OCI-LY7 (cell line): Measurements from ENCODE around the gene HDAC4. TPM values are rescaled to one million over a fixed set of nuclear protein-coding genes. Genes with fewer than 3 reads are reported as not detected.

Experiments
- BruUV-seq: library from RNA; stranded (reverse); fragments of 400-500 nt; replicated peaks from 2 replicates; lab custom pipeline; 2021; lab: Mats Ljungman, UMichigan
- CTCF ChIA-PET: fragments of 300-600 bp; sonication (Branson Sonifier 250); formaldehyde crosslinking; loops from one replicate; lab custom pipeline; 2022; ENCODE audit warnings: antibody characterized with exemption; ENCODE audit not compliant: unreplicated experiment; lab: Charles Lee
- POLR2A ChIA-PET: fragments of 300-600 bp; sonication (Branson Sonifier 250); formaldehyde crosslinking; loops from one replicate; lab custom pipeline; 2022; ENCODE audit warnings: antibody characterized with exemption; lab: Charles Lee
- DNase-seq: peaks from one replicate; pipeline ENCODE4 v3.0.0-alpha.2; 2015; ENCODE audit warnings: low spot score
- H2AFZ ChIP-seq: fragments of 200-600 bp; sonication (generic), shearing (Covaris generic); 2 replicates; pipeline ENCODE4 v1.6.1; 2014; ENCODE audit warnings: mild to moderate bottlenecking, antibody characterized with exemption, low read length, moderate library complexity
- H3K27ac ChIP-seq: fragments of 200-600 bp; sonication (generic); 2 replicates; pipeline ENCODE4 v1.5.1; 2014; ENCODE audit warnings: mixed run types, low read depth, mild to moderate bottlenecking, moderate library complexity, low read length, inconsistent platforms; ENCODE audit not compliant: poor library complexity, severe bottlenecking
- H3K36me3 ChIP-seq: fragments of 200-600 bp; sonication (generic); 2 replicates; pipeline ENCODE4 v1.6.1; 2014; ENCODE audit warnings: mild to moderate bottlenecking, antibody characterized with exemption, low read length, moderate library complexity, mixed read lengths; ENCODE audit not compliant: insufficient read depth
- H3K4me1 ChIP-seq: fragments of 200-600 bp; sonication (generic); 2 replicates; pipeline ENCODE4 v1.5.1; 2014; ENCODE audit warnings: mild to moderate bottlenecking, low read length; ENCODE audit not compliant: insufficient read depth, poor library complexity, severe bottlenecking
- H3K4me2 ChIP-seq: fragments of 200-600 bp; sonication (generic); 2 replicates; pipeline ENCODE4 v1.6.1; 2014; ENCODE audit warnings: mild to moderate bottlenecking, low read length
- H3K4me3 ChIP-seq: fragments of 200-600 bp; sonication (generic); 2 replicates; pipeline ENCODE4 v1.5.1; 2014; ENCODE audit warnings: mild to moderate bottlenecking, low read depth, low read length; ENCODE audit not compliant: poor library complexity, severe bottlenecking
- H3K79me2 ChIP-seq: fragments of 200-600 bp; sonication (generic); 2 replicates; pipeline ENCODE4 v1.6.1; 2016; ENCODE audit warnings: low read depth, mild to moderate bottlenecking, low read length, moderate library complexity, mixed read lengths; ENCODE audit not compliant: insufficient read depth
- H3K9me2 ChIP-seq: fragments of 200-600 bp; sonication (generic); 2 replicates; pipeline ENCODE4 v1.6.1; 2016; ENCODE audit warnings: mild to moderate bottlenecking, low read length, mixed read lengths; ENCODE audit not compliant: insufficient read depth
- H3K9me3 ChIP-seq: fragments of 200-600 bp; sonication (generic); 2 replicates; pipeline ENCODE4 v1.6.1; 2014; ENCODE audit warnings: mild to moderate bottlenecking, mixed run types, low read length, mixed read lengths
- H4K20me1 ChIP-seq: fragments of 200-600 bp; sonication (generic); 2 replicates; pipeline ENCODE4 v1.6.1; 2014; ENCODE audit warnings: mild to moderate bottlenecking, antibody characterized with exemption, low read length, moderate library complexity, mixed read lengths; ENCODE audit not compliant: insufficient read depth
- EZH2phosphoT487 ChIP-seq: fragments of 200-600 bp; sonication (generic); IDR thresholded peaks from 2 replicates; pipeline ENCODE4 v1.6.1; 2018; ENCODE audit warnings: low read depth, borderline replicate concordance, mild to moderate bottlenecking, mixed run types, antibody characterized with exemption, low read length, moderate library complexity, mixed read lengths
- intact Hi-C: fragments of 100-400 bp; cut with micrococcal nuclease; formaldehyde crosslinking; loops from one replicate; pipeline ENCODE4 v1.10.0; 2022; ENCODE audit not compliant: unreplicated experiment
- total RNA-seq, 2 experiments: library from RNA; depleted of rRNA in 1 of 2; stranded (reverse); fragments of >200 nt in 1 of 2; shearing (Covaris generic) in 1 of 2; gene quantifications; 2 replicates each; pipeline ENCODE4 v1.2.3, GENCODE V29; 2014 to 2022
- TF ChIP-seq, protein P1 (sequence below): fragments of 200-600 bp; sonication (generic); conservative IDR thresholded peaks from 2 replicates; pipeline ENCODE4 v1.5.1; 2014; ENCODE audit warnings: mild to moderate bottlenecking, antibody characterized with exemption, low read length, moderate library complexity, mixed read lengths

HDAC4 gene
- total RNA-seq, 2 experiments from 2014 or later = 10.2 to 20.6 TPM

DNA sequence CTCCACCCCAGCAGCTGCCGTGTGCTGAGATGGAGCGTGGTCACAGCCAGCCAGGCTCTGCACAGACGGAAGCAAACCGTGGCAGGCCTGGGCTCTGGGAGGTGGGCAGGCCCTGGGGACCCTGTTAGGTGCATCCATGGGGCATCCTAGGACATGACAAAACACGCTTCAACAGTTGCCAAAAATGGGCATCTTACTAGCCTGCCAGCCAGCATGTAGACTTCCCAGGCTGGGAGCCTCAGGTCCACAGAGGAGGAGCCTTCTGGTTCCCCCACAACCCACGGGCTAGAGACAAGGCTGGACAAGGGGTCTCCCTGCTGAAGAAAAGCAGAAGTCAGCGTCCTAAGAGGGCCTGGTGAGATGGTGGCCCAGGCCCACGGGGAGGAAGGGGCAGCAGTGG lies 139.5 kb downstream of the HDAC4 start:
- Histone ChIP-seq H3K36me3 (no peaks in the 10 kb centered on the region), H4K20me1 (peaks cover 5% of the 10 kb centered on the region), H3K9me3 (peaks cover 15% of the 10 kb centered on the region; the same call in 1 of the 2 replicates), H3K79me2 (no peaks in the 10 kb centered on the region), H2AFZ (no peak overlapping the region), H3K27ac (no peak overlapping the region), H3K9me2 (no peaks in the 10 kb centered on the region), H3K4me3 (no peak overlapping the region), H3K4me2 (no peak overlapping the region), H3K4me1 (peaks cover 32% of the 10 kb centered on the region)
- ChIA-PET CTCF (no interaction called here), POLR2A (no interaction called here)
- DNase-seq = no peak
- intact Hi-C loops = no loop called here
- no TSS peak for BruUV-seq
- no peak for TF ChIP-seq EZH2phosphoT487
- TF ChIP-seq, protein P1, sequence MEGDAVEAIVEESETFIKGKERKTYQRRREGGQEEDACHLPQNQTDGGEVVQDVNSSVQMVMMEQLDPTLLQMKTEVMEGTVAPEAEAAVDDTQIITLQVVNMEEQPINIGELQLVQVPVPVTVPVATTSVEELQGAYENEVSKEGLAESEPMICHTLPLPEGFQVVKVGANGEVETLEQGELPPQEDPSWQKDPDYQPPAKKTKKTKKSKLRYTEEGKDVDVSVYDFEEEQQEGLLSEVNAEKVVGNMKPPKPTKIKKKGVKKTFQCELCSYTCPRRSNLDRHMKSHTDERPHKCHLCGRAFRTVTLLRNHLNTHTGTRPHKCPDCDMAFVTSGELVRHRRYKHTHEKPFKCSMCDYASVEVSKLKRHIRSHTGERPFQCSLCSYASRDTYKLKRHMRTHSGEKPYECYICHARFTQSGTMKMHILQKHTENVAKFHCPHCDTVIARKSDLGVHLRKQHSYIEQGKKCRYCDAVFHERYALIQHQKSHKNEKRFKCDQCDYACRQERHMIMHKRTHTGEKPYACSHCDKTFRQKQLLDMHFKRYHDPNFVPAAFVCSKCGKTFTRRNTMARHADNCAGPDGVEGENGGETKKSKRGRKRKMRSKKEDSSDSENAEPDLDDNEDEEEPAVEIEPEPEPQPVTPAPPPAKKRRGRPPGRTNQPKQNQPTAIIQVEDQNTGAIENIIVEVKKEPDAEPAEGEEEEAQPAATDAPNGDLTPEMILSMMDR = no peak

DNA sequence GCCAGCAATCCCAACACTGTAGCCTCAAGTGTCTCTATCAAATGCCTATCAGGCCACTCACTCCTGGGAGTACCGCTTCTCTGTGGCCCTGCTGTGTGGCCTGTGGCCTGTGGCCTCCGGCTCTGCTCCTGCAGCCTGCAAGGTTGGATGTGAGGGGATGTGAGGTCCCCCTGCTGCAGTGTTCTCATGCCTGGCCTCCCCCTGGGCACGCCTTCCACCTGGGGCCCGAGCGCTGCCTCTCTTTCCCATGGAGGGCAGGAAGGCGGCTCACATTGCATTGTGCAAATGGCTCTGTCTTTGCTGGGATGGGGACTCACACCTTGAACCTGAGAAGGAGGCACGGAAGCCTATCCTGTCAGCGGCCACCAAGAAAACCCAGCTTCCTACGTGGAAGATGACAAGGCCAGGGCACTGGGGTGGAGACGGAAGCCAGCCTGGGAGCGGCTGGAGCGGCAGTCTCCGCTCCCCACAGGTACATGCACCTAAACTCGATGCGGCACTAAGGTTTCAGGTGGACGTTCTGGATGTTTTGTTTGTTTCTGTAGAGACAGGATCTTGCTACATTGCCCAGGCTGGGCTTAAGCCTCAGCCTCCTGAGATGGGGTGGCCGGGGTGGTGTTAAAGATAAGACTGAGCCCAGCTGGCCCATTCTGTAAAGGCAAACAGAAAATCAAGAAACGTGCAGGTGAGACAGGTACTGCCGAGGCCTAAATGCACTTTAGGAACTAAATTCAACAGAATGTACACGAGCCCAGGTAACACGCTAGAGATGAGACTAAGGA lies 140.1 kb downstream of the HDAC4 start:
- Histone ChIP-seq H3K79me2 (no peaks in the 10 kb centered on the region), H3K36me3 (no peaks in the 10 kb centered on the region), H2AFZ (no peak overlapping the region), H3K9me3 (peaks cover 15% of the 10 kb centered on the region; the same call in 1 of the 2 replicates), H3K4me2 (no peak overlapping the region), H3K4me1 (peaks cover 35% of the 10 kb centered on the region), H3K9me2 (no peaks in the 10 kb centered on the region), H3K4me3 (no peak overlapping the region), H3K27ac (no peak overlapping the region), H4K20me1 (peaks cover 5% of the 10 kb centered on the region)
- intact Hi-C loops = no loop called here
- ChIA-PET CTCF (no interaction called here), POLR2A (no interaction called here)
- TF ChIP-seq, protein P1 = no peak
- TF ChIP-seq EZH2phosphoT487 = no peak
- no peak for DNase-seq
- no TSS peak for BruUV-seq
